H9 (cell line): ENCODE measurements around the gene KRTAP19-2. TPM values are rescaled to one million over a fixed set of nuclear protein-coding genes. Genes with fewer than 3 reads are reported as not detected.

Experiments used
- DNase-seq: peaks from one replicate; pipeline ENCODE4 v3.0.0-alpha.2; 2017
- H2AFZ ChIP-seq: one replicate; pipeline ENCODE4 v1.6.1; 2013; ENCODE audit warnings: mild to moderate bottlenecking, low read length, control low read depth, moderate library complexity
- H2AK5ac ChIP-seq: 2 replicates; pipeline ENCODE4 v1.6.1; 2013; ENCODE audit warnings: low read length, control low read depth, mixed read lengths; ENCODE audit not compliant: insufficient read length
- H2BK120ac ChIP-seq: one replicate; pipeline ENCODE4 v1.6.1; 2013; ENCODE audit warnings: low read depth, mild to moderate bottlenecking, low read length, control low read depth, inconsistent platforms; ENCODE audit not compliant: poor library complexity, severe bottlenecking
- H2BK12ac ChIP-seq: 2 replicates; pipeline ENCODE4 v1.6.1; 2013; ENCODE audit warnings: low read length, control low read depth, mixed read lengths, low read depth; ENCODE audit not compliant: insufficient read length
- H2BK15ac ChIP-seq: 2 replicates; pipeline ENCODE4 v1.6.1; 2013; ENCODE audit warnings: low read depth, low read length, control low read depth
- H2BK20ac ChIP-seq: one replicate; pipeline ENCODE4 v1.6.1; 2013; ENCODE audit warnings: low read depth, mild to moderate bottlenecking, low read length, control low read depth, inconsistent platforms; ENCODE audit not compliant: poor library complexity, severe bottlenecking
- H2BK5ac ChIP-seq: 2 replicates; pipeline ENCODE4 v1.6.1; 2013; ENCODE audit warnings: low read length, control low read depth, mixed read lengths; ENCODE audit not compliant: insufficient read length
- H3K14ac ChIP-seq: 2 replicates; pipeline ENCODE4 v1.6.1; 2013; ENCODE audit warnings: low read length, control low read depth; ENCODE audit not compliant: insufficient read depth
- H3K18ac ChIP-seq: 2 replicates; pipeline ENCODE4 v1.6.1; 2013; ENCODE audit warnings: low read depth, mild to moderate bottlenecking, mixed read lengths, low read length, control low read depth; ENCODE audit not compliant: insufficient read length
- H3K23ac ChIP-seq: 2 replicates; pipeline ENCODE4 v1.6.1; 2013; ENCODE audit warnings: low read length, control low read depth, mixed read lengths, low read depth; ENCODE audit not compliant: insufficient read length
- H3K23me2 ChIP-seq: 2 replicates; pipeline ENCODE4 v1.6.1; 2013; ENCODE audit warnings: low read depth, mild to moderate bottlenecking, mixed read lengths, low read length, control low read depth; ENCODE audit not compliant: insufficient read length, poor library complexity, severe bottlenecking
- H3K27ac ChIP-seq: 2 replicates; pipeline ENCODE4 v1.5.1; 2013; ENCODE audit warnings: low read length, control low read depth, mixed read lengths, low read depth; ENCODE audit not compliant: insufficient read length
- H3K27me3 ChIP-seq: 2 replicates; pipeline ENCODE4 v1.6.1; 2013; ENCODE audit warnings: low read length, control low read depth, inconsistent platforms; ENCODE audit not compliant: insufficient read depth
- H3K4ac ChIP-seq: 2 replicates; pipeline ENCODE4 v1.6.1; 2013; ENCODE audit warnings: low read depth, mild to moderate bottlenecking, control low read depth, inconsistent platforms, low read length, moderate library complexity
- H3K4me1 ChIP-seq: 2 replicates; pipeline ENCODE4 v1.6.1; 2013; ENCODE audit warnings: low read length, control low read depth, inconsistent platforms; ENCODE audit not compliant: insufficient read depth
- H3K4me2 ChIP-seq: 2 replicates; pipeline ENCODE4 v1.6.1; 2013; ENCODE audit warnings: low read length, control low read depth, mixed read lengths; ENCODE audit not compliant: insufficient read length, insufficient read depth
- H3K56ac ChIP-seq: 2 replicates; pipeline ENCODE4 v1.6.1; 2013; ENCODE audit warnings: low read depth, mild to moderate bottlenecking, mixed read lengths, low read length, control low read depth; ENCODE audit not compliant: insufficient read length
- H3K79me1 ChIP-seq: 2 replicates; pipeline ENCODE4 v1.6.1; 2013; ENCODE audit warnings: low read depth, mild to moderate bottlenecking, moderate library complexity, low read length, control low read depth, inconsistent platforms; ENCODE audit not compliant: insufficient read depth, poor library complexity, severe bottlenecking
- H3K79me2 ChIP-seq: 2 replicates; pipeline ENCODE4 v1.6.1; 2013; ENCODE audit warnings: low read length, control low read depth, inconsistent platforms; ENCODE audit not compliant: insufficient read depth
- H3K9ac ChIP-seq: 2 replicates; pipeline ENCODE4 v1.6.1; 2013; ENCODE audit warnings: low read length, control low read depth, mixed read lengths; ENCODE audit not compliant: insufficient read length; ENCODE audit errors: extremely low read depth
- H3K9me3 ChIP-seq: one replicate; pipeline ENCODE4 v1.6.1; 2013; ENCODE audit warnings: low read depth, low read length, inconsistent platforms; ENCODE audit not compliant: control insufficient read depth
- H3T11ph ChIP-seq: one replicate; pipeline ENCODE4 v1.6.1; 2013; ENCODE audit warnings: mild to moderate bottlenecking, low read length, control low read depth, inconsistent platforms
- H4K20me1 ChIP-seq: one replicate; pipeline ENCODE4 v1.6.1; 2013; ENCODE audit not compliant: control insufficient read depth, insufficient read length, insufficient read depth
- H4K5ac ChIP-seq: 2 replicates; pipeline ENCODE4 v1.6.1; 2013; ENCODE audit warnings: low read depth, mild to moderate bottlenecking, mixed read lengths, low read length, control low read depth; ENCODE audit not compliant: insufficient read length
- H4K8ac ChIP-seq: replicated peaks from 2 replicates; pipeline ENCODE4 v1.6.1; 2013; ENCODE audit warnings: low read length, control low read depth, mixed read lengths, low read depth; ENCODE audit not compliant: insufficient read length
- H4K91ac ChIP-seq: 2 replicates; pipeline ENCODE4 v1.6.1; 2013; ENCODE audit warnings: low read depth, mild to moderate bottlenecking, moderate library complexity, mixed read lengths, low read length, control low read depth; ENCODE audit not compliant: insufficient read length
- H3K27ac Mint-ChIP-seq, 3 experiments: 2 replicates in 2 of 3; 3 replicates in 1 of 3; pipeline ENCODE4 v1.8.0; 2020 to 2021; ENCODE audit warnings: mixed read lengths in 3 of 3, mild to moderate bottlenecking in 1 of 3, moderate library complexity in 1 of 3
- H3K27me3 Mint-ChIP-seq: 2 replicates; pipeline ENCODE4 v1.8.0; 2021; ENCODE audit warnings: low read depth, mild to moderate bottlenecking, moderate library complexity, mixed read lengths
- H3K36me3 Mint-ChIP-seq, 3 experiments: 2 replicates in 2 of 3; 3 replicates in 1 of 3; pipeline ENCODE4 v1.8.0; 2020 to 2021; ENCODE audit warnings: low read depth in 3 of 3, mixed read lengths in 3 of 3; ENCODE audit not compliant: insufficient read depth in 1 of 3
- H3K4me1 Mint-ChIP-seq, 2 experiments: 2 replicates each; pipeline ENCODE4 v1.8.0; 2020; ENCODE audit warnings: mixed read lengths in 2 of 2
- H3K4me3 Mint-ChIP-seq, 2 experiments: 2 replicates in 1 of 2; 3 replicates in 1 of 2; pipeline ENCODE4 v1.8.0; 2020 to 2021; ENCODE audit warnings: mild to moderate bottlenecking in 2 of 2, mixed read lengths in 2 of 2, moderate library complexity in 1 of 2
- H3K9me3 Mint-ChIP-seq, 2 experiments: 2 replicates in 1 of 2; 3 replicates in 1 of 2; pipeline ENCODE4 v1.8.0; 2020; ENCODE audit warnings: mild to moderate bottlenecking in 2 of 2, mixed read lengths in 2 of 2, moderate library complexity in 1 of 2
- CTCF ChIP-seq: fragments of 200-600 bp; sonication (generic); conservative IDR thresholded peaks from 3 replicates; pipeline ENCODE4 v1.8.0; 2021; ENCODE audit warnings: antibody characterized with exemption, mild to moderate bottlenecking
- WGBS: extraction: QIAGEN DNeasy Blood & Tissue Kit; methylation state at CpG from one replicate; pipeline ENCODE4 v1.1.7; 2013; ENCODE audit warnings: missing lambda C conversion rate, low lambda C conversion rate, mixed read lengths; ENCODE audit not compliant: insufficient read length; ENCODE audit errors: extremely low coverage; 5-methylcytosine and 5-hydroxymethylcytosine counted together
- total RNA-seq: library from RNA; stranded (reverse); gene quantifications from 2 replicates; pipeline ENCODE4 v1.2.1, GENCODE V29; 2021

KRTAP19-2 gene
- total RNA-seq, 1 experiment from 2014 or later: not detected

GRCh38 chr21:30448514-30448913 lies 38.7 kb downstream of the KRTAP19-2 start:
- H2AFZ ChIP-seq: no peak overlapping the region
- no peaks in the 10 kb centered on the region for H3K79me1 ChIP-seq
- Mint-ChIP-seq H3K4me3 (no peak overlapping the region), H3K27me3 (no peaks in the 10 kb centered on the region), H3K27ac (no peak overlapping the region), H3K4me1 (peaks cover 8 to 16% of the 10 kb centered on the region in 2 experiments), H3K36me3 (peaks cover 0 to 4% (median 0%) of the 10 kb centered on the region in 3 experiments; a peak in 1 of 7 replicates), H3K9me3 (no peaks in the 10 kb centered on the region)
- no peak overlapping the region for H3K23ac ChIP-seq
- H3T11ph ChIP-seq: no peak overlapping the region
- no peak overlapping the region for H2BK20ac ChIP-seq
- H4K8ac ChIP-seq: no peak overlapping the region
- no peak overlapping the region for H3K56ac ChIP-seq
- H2AK5ac ChIP-seq: no peak overlapping the region
- H2BK12ac ChIP-seq: no peak overlapping the region
- no peaks in the 10 kb centered on the region for H3K23me2 ChIP-seq
- no peak overlapping the region for H3K9ac ChIP-seq
- H4K5ac ChIP-seq: no peak overlapping the region
- H3K4me2 ChIP-seq: no peak overlapping the region
- no CpG with 5 or more reads among the region's 3 CpGs for WGBS
- DNase-seq: no peak
- no peak overlapping the region for H2BK15ac ChIP-seq
- H3K27me3 ChIP-seq: no peaks in the 10 kb centered on the region
- no peak overlapping the region for H4K91ac ChIP-seq
- no peaks in the 10 kb centered on the region for H4K20me1 ChIP-seq
- H3K4ac ChIP-seq: no peak overlapping the region
- H3K4me1 ChIP-seq: peaks cover 3% of the 10 kb centered on the region; the same call in 1 of the 2 replicates
- no peak overlapping the region for H3K18ac ChIP-seq
- no peak overlapping the region for H2BK120ac ChIP-seq
- no peaks in the 10 kb centered on the region for H3K79me2 ChIP-seq
- TF ChIP-seq CTCF: no peak
- no peak overlapping the region for H2BK5ac ChIP-seq
- H3K9me3 ChIP-seq: no peaks in the 10 kb centered on the region
- no peak overlapping the region for H3K14ac ChIP-seq
- no peak overlapping the region for H3K27ac ChIP-seq
